Measurements from ENCODE around the gene YAE1.

DNA sequence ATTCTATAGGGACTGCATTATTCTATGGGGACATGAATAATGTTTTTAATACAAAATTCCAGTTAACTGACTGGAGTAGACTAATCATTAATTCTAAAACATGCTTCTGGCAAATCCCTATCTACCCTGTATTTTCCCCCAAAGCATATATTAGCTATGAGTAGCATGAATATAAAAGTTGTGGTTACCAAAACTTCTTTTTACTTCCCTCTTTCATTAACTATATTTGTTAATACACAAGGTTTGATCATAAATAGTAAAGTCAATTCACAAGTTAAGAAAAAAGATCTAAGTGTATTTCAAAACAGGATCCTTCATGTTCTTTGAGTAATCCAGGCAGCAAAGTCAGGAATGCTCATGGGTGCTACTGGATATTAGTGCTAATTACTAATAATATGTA is 54.3 kb downstream of the YAE1 start:
- TF ChIP-seq, protein P1, sequence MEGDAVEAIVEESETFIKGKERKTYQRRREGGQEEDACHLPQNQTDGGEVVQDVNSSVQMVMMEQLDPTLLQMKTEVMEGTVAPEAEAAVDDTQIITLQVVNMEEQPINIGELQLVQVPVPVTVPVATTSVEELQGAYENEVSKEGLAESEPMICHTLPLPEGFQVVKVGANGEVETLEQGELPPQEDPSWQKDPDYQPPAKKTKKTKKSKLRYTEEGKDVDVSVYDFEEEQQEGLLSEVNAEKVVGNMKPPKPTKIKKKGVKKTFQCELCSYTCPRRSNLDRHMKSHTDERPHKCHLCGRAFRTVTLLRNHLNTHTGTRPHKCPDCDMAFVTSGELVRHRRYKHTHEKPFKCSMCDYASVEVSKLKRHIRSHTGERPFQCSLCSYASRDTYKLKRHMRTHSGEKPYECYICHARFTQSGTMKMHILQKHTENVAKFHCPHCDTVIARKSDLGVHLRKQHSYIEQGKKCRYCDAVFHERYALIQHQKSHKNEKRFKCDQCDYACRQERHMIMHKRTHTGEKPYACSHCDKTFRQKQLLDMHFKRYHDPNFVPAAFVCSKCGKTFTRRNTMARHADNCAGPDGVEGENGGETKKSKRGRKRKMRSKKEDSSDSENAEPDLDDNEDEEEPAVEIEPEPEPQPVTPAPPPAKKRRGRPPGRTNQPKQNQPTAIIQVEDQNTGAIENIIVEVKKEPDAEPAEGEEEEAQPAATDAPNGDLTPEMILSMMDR (IDR thresholded peaks at IDR 0.05): no peak
- no peak for TF ChIP-seq POLR2A (IDR thresholded peaks at IDR 0.05)
